LNCaP clone FGC (cell line): ENCODE results near the gene RUVBL1.
A peak's percentile ranks its signal among the peaks of the same experiment; 100 is the strongest.

Experiments
- DNase-seq: peaks from one replicate; pipeline ENCODE4 v3.0.0-alpha.2; 2011; ENCODE audit warnings: low read depth
- H3K4me3 ChIP-seq: 2 replicates; pipeline ENCODE4 v1.5.1; 2011; ENCODE audit warnings: mild to moderate bottlenecking, low read depth, low read length, control low read depth
- CTCF ChIP-seq: IDR thresholded peaks from 2 replicates; pipeline ENCODE4 v1.5.1; 2012; ENCODE audit warnings: mild to moderate bottlenecking; ENCODE audit not compliant: control insufficient read depth, insufficient read depth; ENCODE audit errors: extremely low read depth

RUVBL1 gene

GRCh38 chr3:128075522-128076482 is 47.8 kb downstream of the RUVBL1 start:
- no peak overlapping the region for H3K4me3 ChIP-seq
- no peak for DNase-seq
- TF ChIP-seq CTCF, result no peak

- H3K4me3 ChIP-seq, result no peak overlapping the region
- TF ChIP-seq CTCF, result no peak
- DNase-seq, result no peak
Measured at GRCh38 chr3:128074851-128075521, 48.6 kb downstream of the RUVBL1 start.

GRCh38 chr3:128073807-128074206 is 49.8 kb downstream of the RUVBL1 start:
- no peak for TF ChIP-seq CTCF
- DNase-seq, result no peak
- no peak overlapping the region for H3K4me3 ChIP-seq

GRCh38 chr3:128073185-128073725 is 50.4 kb downstream of the RUVBL1 start:
- no peak overlapping the region for H3K4me3 ChIP-seq
- TF ChIP-seq CTCF, result no peak
- no peak for DNase-seq

- H3K4me3 ChIP-seq, result no peak overlapping the region
- DNase-seq, result peak; percentile 84
- TF ChIP-seq CTCF, result no peak
Measured at GRCh38 chr3:128072454-128073184, 51.0 kb downstream of the RUVBL1 start.

- DNase-seq, result no peak
- TF ChIP-seq CTCF, result no peak
- no peak overlapping the region for H3K4me3 ChIP-seq
Measured at GRCh38 chr3:128071771-128072453, 51.7 kb downstream of the RUVBL1 start.
